ENCODE measurements around the gene GRM3. TPM values are rescaled to one million over a fixed set of nuclear protein-coding genes. Genes with fewer than 3 reads are reported as not detected.

GRM3 gene
- total RNA-seq, 1 experiment from 2014 or later: not detected

DNA sequence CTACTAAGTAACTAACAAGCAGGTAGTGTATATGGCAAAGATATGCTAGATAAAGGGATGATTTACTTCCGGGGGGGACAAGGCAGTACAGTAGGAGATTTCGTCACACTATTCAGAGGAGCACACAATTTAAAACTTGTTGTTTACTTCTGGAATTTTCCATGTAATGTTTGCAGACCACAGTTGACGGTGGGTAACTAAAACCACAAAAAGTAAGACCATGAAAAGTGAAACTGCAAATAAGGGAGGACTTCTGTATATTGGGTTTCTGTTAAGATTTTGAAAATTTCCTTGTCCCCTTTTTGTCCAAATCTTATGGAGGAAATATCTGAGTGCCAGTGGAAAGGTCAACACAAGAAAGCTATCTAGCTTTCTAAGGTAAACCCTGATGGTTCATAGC is 245.8 kb downstream of the GRM3 start:
- Mint-ChIP-seq H3K36me3 (ENCODE audit: insufficient read depth, unreplicated experiment) (peaks cover 3% of the 10 kb centered on the region), H3K27me3 (ENCODE audit: unreplicated experiment) (no peaks in the 10 kb centered on the region), H3K9me3 (ENCODE audit: low read depth, unreplicated experiment) (no peaks in the 10 kb centered on the region), H3K4me1 (ENCODE audit: low read depth, unreplicated experiment) (no peaks in the 10 kb centered on the region), H3K27ac (ENCODE audit: unreplicated experiment) (no peak overlapping the region), H3K4me3 (ENCODE audit: low read depth, unreplicated experiment) (no peak overlapping the region)
- CTCF ChIA-PET: no interaction called here
- TF ChIP-seq, protein P1, sequence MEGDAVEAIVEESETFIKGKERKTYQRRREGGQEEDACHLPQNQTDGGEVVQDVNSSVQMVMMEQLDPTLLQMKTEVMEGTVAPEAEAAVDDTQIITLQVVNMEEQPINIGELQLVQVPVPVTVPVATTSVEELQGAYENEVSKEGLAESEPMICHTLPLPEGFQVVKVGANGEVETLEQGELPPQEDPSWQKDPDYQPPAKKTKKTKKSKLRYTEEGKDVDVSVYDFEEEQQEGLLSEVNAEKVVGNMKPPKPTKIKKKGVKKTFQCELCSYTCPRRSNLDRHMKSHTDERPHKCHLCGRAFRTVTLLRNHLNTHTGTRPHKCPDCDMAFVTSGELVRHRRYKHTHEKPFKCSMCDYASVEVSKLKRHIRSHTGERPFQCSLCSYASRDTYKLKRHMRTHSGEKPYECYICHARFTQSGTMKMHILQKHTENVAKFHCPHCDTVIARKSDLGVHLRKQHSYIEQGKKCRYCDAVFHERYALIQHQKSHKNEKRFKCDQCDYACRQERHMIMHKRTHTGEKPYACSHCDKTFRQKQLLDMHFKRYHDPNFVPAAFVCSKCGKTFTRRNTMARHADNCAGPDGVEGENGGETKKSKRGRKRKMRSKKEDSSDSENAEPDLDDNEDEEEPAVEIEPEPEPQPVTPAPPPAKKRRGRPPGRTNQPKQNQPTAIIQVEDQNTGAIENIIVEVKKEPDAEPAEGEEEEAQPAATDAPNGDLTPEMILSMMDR (IDR thresholded peaks at IDR 0.05; ENCODE audit: unreplicated experiment): no peak
- no peak for DNase-seq
- intact Hi-C loops (cut with micrococcal nuclease; ENCODE audit: unreplicated experiment): no loop called here
- BruUV-seq (replicated peaks): no TSS peak

DNA sequence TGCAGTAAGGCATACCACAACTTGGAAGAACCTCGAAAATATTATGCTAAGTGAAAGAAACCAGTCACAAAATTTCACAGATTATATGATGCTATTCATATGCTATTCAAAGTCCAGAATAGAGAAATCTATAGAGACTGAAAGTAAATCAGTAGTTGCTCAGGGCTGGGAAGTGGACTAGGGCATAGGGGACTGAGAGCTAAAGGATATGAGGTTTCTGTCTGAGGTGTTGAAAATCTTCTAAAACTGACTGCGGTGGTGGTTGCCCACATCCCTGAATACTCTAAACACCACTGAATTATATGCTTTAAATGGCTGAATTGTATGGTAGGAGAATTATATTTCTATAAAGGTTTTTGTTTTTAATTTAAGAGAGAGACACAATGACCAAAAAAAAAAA is 254.5 kb downstream of the GRM3 start:
- Mint-ChIP-seq H3K27ac (ENCODE audit: unreplicated experiment) (no peak overlapping the region), H3K4me3 (ENCODE audit: low read depth, unreplicated experiment) (no peak overlapping the region), H3K27me3 (ENCODE audit: unreplicated experiment) (no peaks in the 10 kb centered on the region), H3K4me1 (ENCODE audit: low read depth, unreplicated experiment) (no peaks in the 10 kb centered on the region), H3K36me3 (ENCODE audit: insufficient read depth, unreplicated experiment) (no peaks in the 10 kb centered on the region), H3K9me3 (ENCODE audit: low read depth, unreplicated experiment) (no peaks in the 10 kb centered on the region)
- no TSS peak for BruUV-seq (replicated peaks)
- CTCF ChIA-PET: no interaction called here
- TF ChIP-seq, protein P1 (IDR thresholded peaks at IDR 0.05; ENCODE audit: unreplicated experiment): no peak
- DNase-seq: no peak
- intact Hi-C loops (cut with micrococcal nuclease; ENCODE audit: unreplicated experiment): no loop called here

DNA sequence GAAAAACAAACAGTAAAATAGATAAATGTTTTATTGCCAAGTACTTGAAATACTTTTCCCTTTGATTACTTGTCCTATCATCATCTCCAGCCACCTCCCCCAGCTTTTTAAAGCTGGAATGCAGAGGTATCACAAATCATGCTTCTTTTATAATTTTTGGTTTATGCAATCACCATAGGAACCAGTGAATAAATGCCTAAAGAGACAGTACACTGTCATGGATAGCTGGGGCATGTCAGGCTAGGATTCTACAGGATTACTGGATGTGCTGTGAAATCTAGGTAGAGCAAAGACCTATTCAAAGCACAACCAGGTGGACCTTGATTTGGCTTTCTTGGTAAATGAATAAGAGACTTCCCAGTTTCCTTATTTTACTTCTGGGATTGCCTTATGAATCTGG is 257.2 kb downstream of the GRM3 start:
- DNase-seq: no peak
- CTCF ChIA-PET: no interaction called here
- H3K27me3 Mint-ChIP-seq (ENCODE audit: unreplicated experiment): no peaks in the 10 kb centered on the region
- H3K9me3 Mint-ChIP-seq (ENCODE audit: low read depth, unreplicated experiment): no peaks in the 10 kb centered on the region
- H3K27ac Mint-ChIP-seq (ENCODE audit: unreplicated experiment): no peak overlapping the region
- no peak overlapping the region for H3K4me3 Mint-ChIP-seq (ENCODE audit: low read depth, unreplicated experiment)
- no TSS peak for BruUV-seq (replicated peaks)
- TF ChIP-seq, protein P1 (IDR thresholded peaks at IDR 0.05; ENCODE audit: unreplicated experiment): no peak
- H3K36me3 Mint-ChIP-seq (ENCODE audit: insufficient read depth, unreplicated experiment): no peaks in the 10 kb centered on the region
- intact Hi-C loops (cut with micrococcal nuclease; ENCODE audit: unreplicated experiment): no loop called here
- peaks cover 6% of the 10 kb centered on the region for H3K4me1 Mint-ChIP-seq (ENCODE audit: low read depth, unreplicated experiment)

DNA sequence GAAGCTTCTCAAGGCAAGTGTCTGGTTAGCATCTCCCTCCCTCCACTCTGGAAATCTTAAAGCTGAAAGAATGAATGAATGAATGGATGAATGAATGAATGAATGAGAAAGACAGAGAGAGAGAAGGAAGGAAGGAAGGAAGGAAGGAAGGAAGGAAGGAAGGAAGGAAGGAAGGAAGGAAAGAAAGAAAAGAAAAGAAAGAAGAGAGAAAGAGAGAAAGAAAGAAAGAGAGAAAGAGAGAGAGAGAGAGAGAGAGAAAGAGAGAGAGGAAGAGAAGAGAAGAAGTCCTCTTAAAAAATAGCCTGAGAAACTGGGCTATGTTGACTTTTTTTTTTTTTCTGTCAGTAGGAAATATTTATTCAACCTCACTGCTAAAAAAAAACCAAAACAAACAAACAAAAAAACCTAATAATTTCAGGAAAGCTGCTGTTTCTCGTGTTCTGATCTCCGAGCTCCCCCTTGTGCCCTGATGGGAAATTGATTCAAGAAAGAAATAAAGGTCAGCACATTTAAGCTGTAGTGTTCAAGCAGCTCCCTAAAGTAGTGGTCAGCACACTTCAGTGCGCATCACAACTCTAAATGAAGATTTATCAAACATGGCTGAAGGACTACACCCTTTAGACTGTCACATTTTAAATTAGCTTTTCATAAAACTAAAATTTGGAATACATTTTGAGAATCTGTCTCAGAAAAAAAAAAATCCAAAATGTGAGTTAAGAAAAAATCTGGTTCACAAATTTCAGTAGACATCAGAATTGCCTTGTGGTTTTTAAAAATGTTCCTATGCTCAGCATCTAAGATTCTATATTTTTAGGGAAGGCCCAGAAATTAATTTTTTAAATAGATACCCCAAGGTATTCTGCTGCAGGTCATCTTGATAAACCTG is 261.5 kb downstream of the GRM3 start:
- CTCF ChIA-PET: interaction anchor here (0.6 to 1.1 kb wide), 12 partner anchors 11 to 1015 kb away, joined by 3 to 7 read pairs (median 4); no protein-coding TSS in a partner anchor
- intact Hi-C loops (cut with micrococcal nuclease; ENCODE audit: unreplicated experiment): loop anchor here (2.0 to 5.0 kb wide), 3 partner anchors 90 to 1014 kb away; no protein-coding TSS in a partner anchor
- H3K36me3 Mint-ChIP-seq (ENCODE audit: insufficient read depth, unreplicated experiment): no peaks in the 10 kb centered on the region
- TF ChIP-seq, protein P1 (IDR thresholded peaks at IDR 0.05; ENCODE audit: unreplicated experiment): peak; percentile 49
- H3K4me3 Mint-ChIP-seq (ENCODE audit: low read depth, unreplicated experiment): no peak overlapping the region
- DNase-seq: peak; percentile 37
- no TSS peak for BruUV-seq (replicated peaks)
- peaks cover 6% of the 10 kb centered on the region for H3K4me1 Mint-ChIP-seq (ENCODE audit: low read depth, unreplicated experiment)
- H3K9me3 Mint-ChIP-seq (ENCODE audit: low read depth, unreplicated experiment): no peaks in the 10 kb centered on the region
- no peaks in the 10 kb centered on the region for H3K27me3 Mint-ChIP-seq (ENCODE audit: unreplicated experiment)
- no peak overlapping the region for H3K27ac Mint-ChIP-seq (ENCODE audit: unreplicated experiment)

Measured in Calu3 (cell line).